Activated CD8-positive, alpha-beta memory T cell treated with anti-CD3 and anti-CD28 coated beads for 4 hours (primary cell): ENCODE measurements around the gene PF4V1.

ENCODE experiments used
- DNase-seq, 2 donors: peaks; one replicate each; pipeline ENCODE4 v3.0.0-alpha.2; 2020; ENCODE audit warnings: low read depth in 2 of 2

The PF4V1 gene

GRCh38 chr4:73853246-73853704 lies at the start of gene PF4V1:
PF4V1 (plus strand) TSS chr4:73853296; CDS start chr4:73853363, 67 bp downstream.
- no peak for DNase-seq

- DNase-seq = no peak
These were observed 42.9 kb upstream of the PF4V1 start for GRCh38 chr4:73810191-73810590.

- DNase-seq = no peak
These were observed 41.3 kb upstream of the PF4V1 start for GRCh38 chr4:73811841-73812240.

- no peak for DNase-seq
These were observed 38.4 kb upstream of the PF4V1 start for GRCh38 chr4:73814679-73815078.

GRCh38 chr4:73815145-73815544 lies 38.0 kb upstream of the PF4V1 start:
- DNase-seq = no peak

GRCh38 chr4:73816814-73817213 lies 36.3 kb upstream of the PF4V1 start:
- DNase-seq = no peak

GRCh38 chr4:73817341-73817740 lies 35.8 kb upstream of the PF4V1 start:
- DNase-seq = no peak

GRCh38 chr4:73821325-73821724 lies 31.8 kb upstream of the PF4V1 start:
- no peak for DNase-seq

- no peak for DNase-seq
These were observed 30.7 kb upstream of the PF4V1 start for GRCh38 chr4:73822389-73822788.

- DNase-seq = no peak
These were observed 30.1 kb upstream of the PF4V1 start for GRCh38 chr4:73822812-73823504.

- no peak for DNase-seq
These were observed 29.3 kb upstream of the PF4V1 start for GRCh38 chr4:73823760-73824159.

GRCh38 chr4:73828956-73829355 lies 24.1 kb upstream of the PF4V1 start:
- no peak for DNase-seq

- DNase-seq = no peak
These were observed 21.5 kb upstream of the PF4V1 start for GRCh38 chr4:73831569-73831968.

- no peak for DNase-seq
These were observed 20.4 kb upstream of the PF4V1 start for GRCh38 chr4:73832651-73833237.

- no peak for DNase-seq
These were observed 16.5 kb upstream of the PF4V1 start, which contains the start of gene CXCL6 for GRCh38 chr4:73836373-73837279. CXCL6 (plus strand) TSS chr4:73836678; CDS start chr4:73836751, 73 bp downstream.

GRCh38 chr4:73839071-73839470 lies 14.0 kb upstream of the PF4V1 start:
- DNase-seq = no peak

GRCh38 chr4:73839715-73840114 lies 13.4 kb upstream of the PF4V1 start:
- no peak for DNase-seq

- DNase-seq = no peak
These were observed 11.7 kb upstream of the PF4V1 start for GRCh38 chr4:73841243-73841925.

- DNase-seq = no peak
These were observed 10.4 kb upstream of the PF4V1 start for GRCh38 chr4:73842696-73843095.

GRCh38 chr4:73843369-73843768 lies 9.7 kb upstream of the PF4V1 start:
- no peak for DNase-seq

GRCh38 chr4:73844345-73844744 lies 8.8 kb upstream of the PF4V1 start:
- no peak for DNase-seq

- no peak for DNase-seq
These were observed 8.3 kb upstream of the PF4V1 start for GRCh38 chr4:73844806-73845205.
